Activated CD4-positive, alpha-beta T cell treated with anti-CD3 and anti-CD28 coated beads, Interleukin-10, Interleukin-2, amounts not matched to agents 100 ng/mL and 50 ng/mL, durations not matched to agents 16 hours and 8 hours (primary cell): ENCODE data around the gene EXOSC2.

Experiments used
- DNase-seq: peaks from one replicate; pipeline ENCODE4 v3.0.0-alpha.2; 2020

The EXOSC2 gene

DNA sequence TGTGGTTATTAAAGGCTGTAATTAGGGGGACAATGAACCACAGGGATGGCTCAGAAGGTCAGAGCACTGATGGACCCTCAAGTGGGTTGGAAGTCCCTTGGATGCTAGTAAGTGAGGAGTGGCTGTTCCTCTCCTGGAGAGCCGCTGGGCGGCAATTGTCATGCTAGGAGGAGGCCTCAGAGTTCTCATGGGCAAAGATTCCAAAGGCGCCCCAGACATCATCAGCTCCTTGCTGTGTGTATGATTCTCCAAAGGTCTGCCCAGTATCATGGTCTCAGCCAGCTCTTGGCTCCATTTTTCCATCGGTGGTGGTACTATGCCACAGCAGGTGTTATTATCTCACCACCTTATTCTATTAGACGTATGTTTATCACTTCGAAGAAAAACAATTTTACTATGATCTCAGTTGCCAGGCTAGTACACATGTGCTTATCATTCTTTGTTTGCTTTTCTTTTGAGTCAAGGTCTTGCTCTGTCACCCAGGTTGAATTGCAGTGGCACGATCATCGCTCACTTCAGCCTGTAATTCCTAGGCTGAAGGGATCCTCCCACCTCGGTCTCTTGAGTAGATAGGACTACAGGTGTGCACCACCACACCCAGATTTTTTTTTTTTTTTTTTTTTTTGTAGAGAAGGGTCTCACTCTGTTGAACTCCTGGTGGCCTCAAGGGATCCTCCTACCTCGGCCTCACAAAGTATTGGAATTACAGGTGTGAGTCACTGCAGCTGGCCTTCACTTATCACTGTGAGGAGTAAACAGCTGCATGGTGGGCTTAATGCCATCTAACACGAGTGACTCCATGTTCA lies 46.8 kb downstream of the EXOSC2 start:
- no peak for DNase-seq

DNA sequence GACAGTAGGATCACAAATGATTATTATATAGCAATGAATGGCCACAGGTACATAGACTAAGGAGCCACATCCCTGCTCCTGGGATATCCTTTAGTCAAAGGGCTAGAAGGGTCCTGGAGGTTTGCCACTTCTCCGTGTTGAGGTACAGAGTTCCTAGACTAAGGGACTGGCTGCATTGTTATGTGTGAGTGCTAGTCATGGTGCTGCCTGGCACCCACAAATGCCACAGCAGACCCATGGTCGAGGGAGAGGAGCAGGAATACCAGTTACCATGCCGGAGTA lies 47.4 kb downstream of the EXOSC2 start:
- DNase-seq = no peak

DNA sequence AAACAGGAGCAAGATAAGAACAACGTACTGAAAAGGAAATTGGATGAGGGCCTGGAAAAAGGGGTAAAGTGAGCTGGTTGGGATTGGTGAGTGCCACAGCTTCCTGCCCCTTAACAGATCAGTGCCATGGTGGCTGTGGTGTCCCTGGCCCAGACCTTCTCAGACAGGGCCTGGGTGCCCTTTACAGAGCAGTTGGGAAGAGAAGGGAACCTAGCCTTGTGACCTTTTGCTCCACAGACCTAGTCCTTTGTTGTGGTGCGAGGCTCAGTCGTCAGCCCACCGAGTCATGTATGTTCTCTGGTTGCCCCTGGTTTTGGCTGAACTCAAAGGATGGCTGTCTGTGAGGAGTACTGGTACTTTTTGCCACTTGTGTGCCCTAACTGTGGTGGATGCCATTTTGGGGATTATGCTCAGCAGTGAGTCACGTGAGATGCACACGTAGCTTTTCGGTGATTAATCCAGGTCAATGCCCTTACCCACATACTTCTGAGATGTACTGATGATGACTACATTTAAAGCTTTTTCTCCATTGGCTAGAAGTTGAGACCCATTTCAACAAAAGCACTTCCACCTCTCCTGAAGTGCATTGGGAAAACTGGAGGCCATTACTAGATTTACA lies 48.4 kb downstream of the EXOSC2 start:
- no peak for DNase-seq

DNA sequence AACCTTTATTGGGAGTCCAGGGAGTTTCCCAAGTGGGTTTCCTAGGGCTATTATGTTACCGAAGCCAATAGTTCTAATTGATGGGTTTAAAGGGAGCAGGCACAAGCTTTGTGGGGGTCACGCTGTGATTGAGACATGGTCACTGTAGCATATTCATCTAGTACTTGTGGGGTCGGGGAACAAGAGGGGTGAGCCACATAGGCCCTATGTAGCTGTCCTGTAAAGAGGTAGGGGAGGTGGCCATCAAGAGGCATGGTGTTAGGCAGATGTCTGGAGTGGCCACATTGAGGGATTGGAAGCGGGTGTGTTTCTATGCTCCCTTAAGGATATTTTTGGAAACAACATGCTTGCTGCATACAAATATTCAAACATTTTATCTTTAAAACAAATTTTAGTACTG lies 50.1 kb downstream of the EXOSC2 start:
- DNase-seq = no peak

DNA sequence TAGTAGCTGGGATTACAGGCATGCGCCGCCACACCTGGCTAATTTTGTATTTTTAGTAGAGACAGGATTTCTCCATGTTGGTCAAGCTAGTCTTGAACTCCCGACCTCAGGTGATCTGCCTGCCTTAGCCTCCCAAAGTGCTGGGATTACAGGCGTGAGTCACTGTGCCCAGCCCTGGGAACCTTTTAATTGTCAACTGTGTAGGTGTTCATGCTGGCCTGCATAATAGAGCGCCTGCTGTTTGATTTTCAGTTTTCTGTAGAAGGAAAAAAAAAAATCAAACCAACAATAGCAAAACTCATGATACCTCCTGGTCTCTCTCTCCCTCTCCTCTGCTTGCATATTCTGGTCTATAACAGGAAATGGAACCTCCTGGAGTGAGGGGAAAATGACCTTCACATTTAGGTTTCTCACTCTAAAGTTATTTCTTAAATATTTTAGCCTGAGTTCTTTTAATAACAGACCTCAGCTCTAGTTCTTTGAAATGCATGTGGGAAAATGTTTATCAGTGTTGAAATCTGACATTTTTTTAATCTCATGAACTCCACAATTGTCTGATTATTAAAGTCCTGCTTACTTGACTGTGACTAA lies 51.7 kb downstream of the EXOSC2 start:
- DNase-seq = no peak

DNA sequence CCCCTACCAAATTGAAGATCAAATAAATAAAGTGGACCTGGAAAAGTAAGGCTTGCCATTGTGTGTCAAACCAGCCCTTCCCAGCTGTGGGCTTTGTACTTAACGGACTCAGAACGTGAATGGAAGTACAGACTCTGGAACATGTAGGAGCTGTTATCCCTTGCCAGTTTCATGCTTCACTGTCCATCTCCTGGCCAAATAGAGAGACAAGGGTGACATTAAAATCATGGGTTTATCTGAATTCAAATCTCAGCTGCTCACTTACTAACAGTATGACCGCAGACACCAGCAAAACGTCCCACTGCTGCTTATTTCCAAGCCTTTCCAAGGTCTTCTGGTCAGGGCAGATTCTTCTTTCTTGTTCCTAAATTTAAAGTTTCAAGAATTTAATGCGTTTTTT lies 52.2 kb downstream of the EXOSC2 start:
- DNase-seq = no peak

DNA sequence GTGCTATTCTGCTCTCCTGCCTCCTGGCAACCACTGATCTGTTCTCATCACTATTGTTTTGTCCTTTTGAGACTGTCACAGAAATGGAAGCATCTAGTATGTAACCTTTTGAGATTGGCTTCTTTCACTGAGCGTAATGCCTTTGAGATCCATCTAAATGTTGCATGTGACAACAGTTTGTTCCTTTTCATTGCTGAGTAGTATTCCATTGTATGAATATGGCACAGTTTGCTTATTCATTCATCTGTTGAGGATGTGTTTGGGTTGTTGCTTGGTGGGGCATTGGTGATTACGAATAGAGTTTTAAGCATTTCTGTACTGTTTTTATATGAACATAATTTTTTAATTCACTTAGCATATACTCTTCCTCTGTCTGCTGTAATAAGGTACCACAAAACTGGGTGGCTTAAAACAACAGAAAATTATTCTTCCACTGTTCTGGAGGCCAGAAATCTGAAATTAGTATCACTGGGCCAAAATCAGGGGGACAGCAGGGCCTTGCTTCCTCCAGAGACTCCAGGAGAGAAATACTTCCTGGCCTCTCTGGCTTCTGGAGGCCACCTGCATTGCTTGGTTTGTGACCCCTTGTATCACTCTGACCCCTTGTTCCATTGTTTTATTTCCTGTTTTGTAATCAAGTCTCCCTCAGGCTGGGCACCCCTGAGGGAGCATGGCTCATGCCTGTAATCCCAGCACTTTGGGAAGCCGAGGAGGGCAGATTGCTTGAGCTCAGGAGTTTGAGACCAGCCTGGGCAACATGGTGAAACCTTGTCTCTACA lies 53.0 kb downstream of the EXOSC2 start:
- no peak for DNase-seq

DNA sequence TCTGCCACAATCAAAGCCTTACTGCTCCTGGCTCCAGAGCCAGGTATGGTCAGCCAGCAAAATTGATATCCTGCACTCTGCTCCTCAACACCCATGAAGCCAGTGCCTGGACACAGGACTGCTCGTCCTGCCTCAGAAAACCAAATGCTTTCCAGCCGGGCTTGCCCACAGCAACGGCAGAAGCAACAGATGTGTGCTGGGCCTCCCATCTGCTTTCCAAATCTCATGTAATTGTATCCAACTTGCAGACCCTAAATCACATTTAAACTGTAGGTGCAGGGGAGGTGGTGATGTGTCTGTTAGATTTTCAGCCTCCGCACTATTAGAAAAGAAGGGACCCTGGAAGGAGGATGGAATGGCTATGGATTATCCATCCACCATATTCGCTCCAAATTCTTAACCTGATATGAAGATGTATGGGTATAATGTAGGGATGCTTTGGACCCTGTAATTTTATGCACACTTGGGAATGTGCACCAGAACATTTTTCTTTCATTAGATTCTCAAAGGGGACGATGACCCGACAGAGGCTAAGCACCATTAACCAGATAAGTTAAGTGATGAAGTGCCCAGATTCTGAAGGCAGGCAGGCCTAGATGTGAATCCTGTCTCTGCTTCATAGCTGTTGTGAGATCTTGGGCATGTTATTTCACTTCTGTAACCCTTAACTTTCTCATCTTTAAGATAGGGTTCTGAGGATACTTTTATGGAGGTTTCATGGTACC lies 58.2 kb downstream of the EXOSC2 start:
- DNase-seq = no peak
